HG03575 (cell line): ENCODE results near the gene ZNF575.
"Not testable (repeated sequence)": the region's sequence is repeated elsewhere in the genome, so short reads cannot be mapped to it uniquely, and the experiment has no call there.

ENCODE experiments used
- ATAC-seq: cut with Tn5 transposase; IDR thresholded peaks from one replicate; pipeline ENCODE4 v1.9.1; 2021; ENCODE audit not compliant: unreplicated experiment, insufficient number of reproducible peaks, low FRiP score; ENCODE audit errors: extremely low read depth

ZNF575 gene

DNA sequence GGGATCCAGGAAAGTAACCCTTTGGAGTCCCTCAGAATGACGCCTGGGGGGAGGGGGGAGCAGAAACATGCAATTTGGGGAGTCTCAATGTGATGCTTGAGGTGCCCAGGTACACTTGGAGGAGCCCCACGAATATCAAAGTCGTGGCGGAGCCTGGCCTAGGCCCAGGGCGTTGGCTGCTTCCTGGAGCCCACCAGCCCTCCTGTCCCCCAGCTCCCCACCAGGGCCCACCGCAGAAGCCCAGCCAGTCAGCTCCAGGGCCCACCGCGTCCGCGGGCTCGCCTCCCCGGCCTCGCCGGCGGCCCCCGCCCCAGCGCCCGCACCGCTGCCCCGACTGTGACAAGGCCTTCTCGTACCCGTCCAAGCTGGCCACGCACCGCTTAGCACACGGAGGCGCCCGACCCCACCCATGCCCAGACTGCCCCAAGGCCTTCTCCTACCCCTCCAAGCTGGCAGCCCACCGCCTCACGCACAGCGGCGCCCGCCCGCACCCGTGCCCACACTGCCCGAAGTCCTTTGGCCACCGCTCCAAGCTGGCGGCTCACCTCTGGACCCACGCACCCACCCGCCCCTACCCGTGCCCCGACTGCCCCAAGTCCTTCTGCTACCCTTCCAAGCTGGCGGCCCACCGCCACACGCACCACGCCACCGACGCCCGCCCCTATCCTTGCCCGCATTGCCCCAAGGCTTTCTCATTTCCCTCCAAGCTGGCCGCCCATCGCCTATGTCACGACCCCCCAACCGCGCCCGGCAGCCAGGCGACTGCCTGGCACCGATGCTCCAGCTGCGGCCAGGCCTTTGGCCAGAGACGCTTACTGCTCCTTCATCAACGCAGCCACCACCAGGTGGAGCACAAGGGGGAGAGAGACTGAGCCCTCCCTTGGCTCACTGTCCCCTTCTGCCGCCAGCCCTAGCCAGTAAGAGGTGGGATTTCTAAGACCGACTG, 2.1 kb downstream of the ZNF575 start:
- ATAC-seq = no peak

DNA sequence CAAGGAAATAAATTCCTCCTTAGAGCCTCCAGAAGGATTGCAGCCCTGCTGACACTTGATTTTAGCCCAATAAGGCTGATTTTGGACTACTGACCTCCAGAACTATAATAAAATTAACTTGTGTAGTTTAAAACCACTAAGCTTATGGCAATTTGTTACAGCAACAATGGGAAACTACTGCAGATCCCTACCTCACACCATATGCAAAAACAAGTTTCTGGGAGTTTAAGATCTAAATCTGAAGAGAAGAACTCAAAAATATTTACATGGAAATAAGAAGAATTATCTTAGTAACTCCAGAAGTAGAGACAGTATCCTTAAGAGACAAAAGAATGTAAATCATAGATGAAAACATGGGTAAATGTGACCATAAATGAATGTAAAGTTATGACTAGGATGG, 5.9 kb downstream of the ZNF575 start:
- ATAC-seq = no peak

DNA sequence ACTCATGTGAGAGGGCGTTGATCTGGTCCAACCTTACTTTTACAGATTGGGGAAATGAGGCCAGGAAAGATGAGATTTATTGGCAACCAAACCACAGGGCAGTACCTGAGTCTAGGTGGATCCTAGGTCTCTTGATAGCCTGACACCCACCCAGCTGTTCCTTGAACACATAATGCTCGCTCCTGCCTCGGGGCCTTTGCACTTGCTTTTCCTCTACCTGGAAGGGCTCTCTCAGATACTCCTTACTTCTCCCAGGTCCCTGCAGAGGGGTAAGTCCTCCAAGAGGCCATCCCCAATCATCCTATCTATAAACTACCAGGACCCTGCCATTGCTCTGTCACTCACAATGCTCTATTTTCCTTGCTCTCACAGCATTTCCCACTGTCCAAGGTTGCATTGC, 7.4 kb downstream of the ZNF575 start:
- no peak for ATAC-seq

DNA sequence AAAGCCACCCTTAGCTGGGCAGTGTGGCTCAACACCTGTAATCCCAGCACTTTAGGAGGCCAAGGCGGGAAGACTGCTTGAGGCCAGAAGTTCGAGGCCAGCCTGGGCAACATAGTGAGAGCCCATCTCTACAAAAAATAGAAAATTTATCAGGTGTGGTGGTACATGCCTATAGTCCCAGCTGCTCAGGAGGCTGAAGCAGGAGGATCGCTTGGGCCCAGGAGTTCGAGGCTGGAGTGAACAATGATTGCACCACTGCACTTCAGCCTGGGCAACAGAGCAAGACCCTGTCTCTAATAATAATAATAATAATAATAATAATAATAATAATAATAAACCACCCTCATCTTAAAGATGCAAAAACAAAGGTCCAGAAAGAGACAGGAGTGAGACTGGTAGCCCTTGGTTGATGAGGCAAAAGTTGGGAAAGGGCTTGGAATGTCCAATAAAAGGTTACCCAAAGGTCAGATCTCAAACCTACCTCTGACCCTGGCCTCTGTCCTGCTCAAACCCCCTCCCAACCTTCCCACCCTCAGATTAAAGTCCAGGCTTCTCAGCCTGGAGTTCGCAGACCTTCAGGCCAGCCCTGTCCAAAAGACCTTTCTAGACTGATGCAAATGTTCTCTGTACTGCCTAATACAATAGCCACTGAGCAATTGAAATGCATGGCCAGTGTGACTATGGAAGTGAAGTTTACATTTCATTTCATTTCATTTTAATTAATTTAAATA, 9.1 kb downstream of the ZNF575 start:
- no peak for ATAC-seq

DNA sequence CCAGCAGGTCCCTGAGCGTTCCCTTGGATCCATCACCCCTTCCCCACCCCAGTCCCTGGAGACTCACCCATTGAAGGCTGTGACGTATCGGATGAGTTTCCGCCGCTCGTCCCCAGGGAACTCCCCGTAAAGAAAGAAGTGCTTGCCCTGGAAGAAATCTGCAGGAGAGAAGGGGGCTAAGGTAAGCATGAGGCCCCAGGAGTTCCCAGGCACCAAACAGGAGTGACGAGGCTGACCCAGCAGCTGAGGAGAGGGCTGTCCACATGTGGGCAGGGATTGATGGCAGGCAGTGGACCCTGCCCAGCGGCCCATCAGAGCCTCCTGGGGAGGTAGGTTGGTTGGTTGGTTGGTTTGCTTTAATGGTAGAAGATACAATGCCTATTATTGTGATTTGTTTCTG, 11.1 kb downstream of the ZNF575 start:
- no peak for ATAC-seq

DNA sequence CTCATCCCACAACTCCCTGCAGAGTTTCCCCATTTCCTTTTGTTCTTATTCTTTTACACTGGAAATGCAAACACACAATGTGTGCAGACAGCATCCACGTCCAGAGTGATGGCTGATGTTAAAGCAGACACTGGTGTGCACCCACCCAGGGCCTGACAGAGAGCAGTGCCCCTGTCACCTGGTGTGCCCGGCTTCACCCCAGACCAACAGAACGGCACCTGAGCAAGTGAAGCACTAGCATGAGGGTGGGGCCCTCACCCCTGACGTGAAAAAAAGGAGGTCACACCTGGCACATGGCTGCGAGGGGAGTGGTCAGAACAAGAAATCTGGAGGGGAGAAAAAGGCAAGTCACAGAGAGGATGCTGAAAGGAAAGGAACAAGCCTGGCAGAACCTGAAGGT, 12.3 kb downstream of the ZNF575 start:
- no peak for ATAC-seq

DNA sequence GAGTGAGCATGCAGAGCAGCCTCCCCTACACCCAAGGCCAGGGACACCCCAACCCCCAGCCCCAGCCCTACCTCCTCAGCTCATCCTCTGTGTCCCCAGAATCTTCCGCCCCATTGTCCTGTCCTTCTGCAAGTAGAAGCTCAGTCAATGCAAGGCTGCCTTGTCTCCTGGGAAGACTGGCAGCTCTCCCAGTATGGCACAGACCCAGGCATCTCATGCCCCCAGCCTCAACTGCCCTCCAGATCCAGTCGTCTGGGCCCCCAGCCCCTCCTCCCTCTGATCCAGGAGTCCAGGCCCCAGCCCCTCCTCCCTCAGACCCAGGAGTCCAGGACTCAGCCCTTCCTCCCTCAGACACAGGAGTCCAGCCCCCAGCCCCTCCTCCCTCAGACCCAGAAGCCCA, 13.0 kb downstream of the ZNF575 start:
- ATAC-seq = no peak

DNA sequence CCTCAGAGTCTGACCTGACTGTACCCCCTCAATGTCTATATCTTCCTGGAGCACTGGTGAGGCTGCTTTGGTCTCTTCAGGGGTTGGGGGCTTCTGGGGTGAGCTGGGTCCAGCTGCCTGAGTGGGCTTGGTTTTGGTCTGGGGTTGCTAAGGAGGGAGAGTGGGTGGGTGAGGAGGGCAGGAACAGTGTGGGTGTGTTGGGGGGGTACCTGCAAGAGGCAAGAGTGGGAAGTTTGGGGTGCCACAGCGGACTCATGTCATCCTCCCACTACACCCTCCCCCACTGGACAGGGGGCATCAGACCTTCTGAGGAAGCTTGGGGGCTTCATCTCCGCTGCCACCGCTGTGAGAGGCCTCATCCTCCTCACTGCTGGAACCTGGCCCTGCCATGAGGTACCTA, 13.6 kb downstream of the ZNF575 start:
- no peak for ATAC-seq

- ATAC-seq = not testable (repeated sequence)
These were observed 14.9 kb downstream of the ZNF575 start for GRCh38 chr19:43547926-43548325.

GRCh38 chr19:43548706-43549105, 15.7 kb downstream of the ZNF575 start:
- no peak for ATAC-seq

GRCh38 chr19:43551399-43552197, 18.6 kb downstream of the ZNF575 start:
- ATAC-seq = no peak

DNA sequence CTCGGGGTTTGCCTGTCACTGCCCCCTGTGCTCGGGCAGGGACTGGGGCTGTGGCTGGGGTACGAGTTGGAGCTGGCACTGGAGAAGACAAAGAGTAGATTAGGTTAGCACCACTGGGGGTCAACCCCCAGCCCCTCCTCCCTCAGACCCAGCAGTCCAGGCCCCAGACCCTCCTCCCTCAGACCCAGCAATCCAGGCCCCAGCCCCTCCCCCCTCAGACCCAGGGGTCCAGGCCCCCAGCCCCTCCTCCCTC, 19.1 kb downstream of the ZNF575 start:
- ATAC-seq = no peak

DNA sequence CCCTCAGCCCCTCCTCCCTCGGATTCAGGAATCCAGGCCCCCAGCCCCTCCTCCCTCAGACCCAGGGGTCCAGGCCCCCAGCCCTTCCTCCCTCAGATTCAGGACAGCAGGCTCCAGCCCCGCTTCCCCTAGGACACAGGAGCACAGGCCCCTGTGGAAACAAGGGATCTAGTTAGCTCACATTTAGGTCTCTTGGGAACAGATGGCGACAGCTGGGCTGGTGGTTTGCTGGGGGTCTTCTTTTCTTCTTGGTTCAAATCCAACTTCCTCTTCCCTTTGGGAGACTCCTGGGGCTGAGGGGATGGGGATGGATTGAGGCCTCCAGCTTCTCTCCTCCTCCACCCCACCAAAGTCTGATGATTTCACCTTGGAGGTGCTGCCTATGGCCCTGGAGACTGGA, 19.6 kb downstream of the ZNF575 start:
- ATAC-seq = no peak

DNA sequence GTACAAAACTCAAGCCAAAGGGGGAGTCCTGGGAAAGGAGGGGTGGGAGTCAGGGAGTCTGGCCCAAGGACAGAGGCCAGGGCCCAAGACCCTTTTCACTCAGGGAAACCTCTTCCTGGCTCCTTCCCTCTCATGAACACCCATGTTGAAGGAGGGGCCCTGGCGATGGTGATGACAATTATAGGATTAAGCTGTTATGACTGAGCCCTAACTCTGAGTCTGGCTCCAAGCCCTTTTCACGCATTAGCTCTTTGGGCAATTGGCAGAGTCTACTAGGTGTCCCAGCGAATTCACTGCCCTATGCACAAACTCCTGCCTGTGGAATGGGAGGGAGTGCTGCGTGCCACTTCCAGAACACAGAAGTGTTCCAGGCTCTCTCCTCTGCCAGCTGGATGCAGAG, 20.7 kb downstream of the ZNF575 start:
- no peak for ATAC-seq

DNA sequence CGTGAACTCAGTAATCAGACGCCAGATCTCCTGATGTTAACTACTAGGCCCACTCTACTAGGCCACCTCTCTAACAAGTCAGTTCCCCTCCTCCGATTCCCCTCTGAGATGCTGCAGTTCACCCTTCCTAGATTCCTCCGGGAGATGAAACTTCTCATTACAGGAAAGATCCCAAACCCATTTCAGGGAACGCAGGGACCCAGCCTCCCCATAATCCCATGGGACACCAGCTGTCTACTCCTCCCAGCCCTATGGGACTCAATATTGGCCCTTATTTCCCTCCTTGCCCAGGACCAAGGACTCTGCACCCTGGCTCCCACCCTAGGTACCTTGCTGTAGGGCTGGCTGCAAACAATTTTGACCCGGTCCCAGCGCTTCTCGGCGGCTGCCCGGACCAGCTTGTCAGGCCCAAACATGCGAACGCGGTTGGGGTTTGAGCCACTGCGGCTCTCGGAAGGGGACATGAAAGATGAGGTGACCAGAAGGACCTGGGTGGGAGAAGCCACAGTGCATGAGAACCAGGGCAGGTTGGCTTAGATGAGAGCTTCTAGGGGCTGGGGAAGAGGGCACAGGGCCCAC, 21.4 kb downstream of the ZNF575 start:
- no peak for ATAC-seq

- ATAC-seq = no peak
These were observed 22.3 kb downstream of the ZNF575 start for GRCh38 chr19:43555185-43555770.

- no peak for ATAC-seq
These were observed 27.7 kb downstream of the ZNF575 start for GRCh38 chr19:43560687-43561086.

GRCh38 chr19:43561139-43561970, 28.4 kb downstream of the ZNF575 start:
- ATAC-seq = no peak
